AG04449 (cell line): ENCODE results near the gene LTB4R2.

Experiments
- CTCF ChIA-PET: fragments of 350-600 bp; formaldehyde crosslinking; extraction: SDS; loops from one replicate; lab custom pipeline; 2021; ENCODE audit warnings: antibody characterized with exemption; lab: Yijun Ruan, JAX
- POLR2A ChIA-PET: fragments of 400-600, 350-600 bp; formaldehyde crosslinking; extraction: SDS; loops from one replicate; lab custom pipeline; 2020; ENCODE audit warnings: antibody characterized with exemption, inconsistent platforms; lab: Yijun Ruan, JAX
- DNase-seq: peaks from one replicate; pipeline ENCODE4 v3.0.0-alpha.2; 2010; ENCODE audit warnings: low read depth, low spot score
- H3K4me3 ChIP-seq: 2 replicates; pipeline ENCODE4 v1.5.1; 2011; ENCODE audit warnings: low read depth, mild to moderate bottlenecking, control low read depth, low read length
- TF ChIP-seq, protein P1 (sequence below): IDR thresholded peaks from one replicate; pipeline ENCODE4 v1.5.1; 2011; ENCODE audit warnings: mild to moderate bottlenecking, moderate library complexity, low read length, control low read depth, inconsistent platforms; ENCODE audit not compliant: insufficient read depth; ENCODE audit errors: missing control alignments

LTB4R2 gene

DNA sequence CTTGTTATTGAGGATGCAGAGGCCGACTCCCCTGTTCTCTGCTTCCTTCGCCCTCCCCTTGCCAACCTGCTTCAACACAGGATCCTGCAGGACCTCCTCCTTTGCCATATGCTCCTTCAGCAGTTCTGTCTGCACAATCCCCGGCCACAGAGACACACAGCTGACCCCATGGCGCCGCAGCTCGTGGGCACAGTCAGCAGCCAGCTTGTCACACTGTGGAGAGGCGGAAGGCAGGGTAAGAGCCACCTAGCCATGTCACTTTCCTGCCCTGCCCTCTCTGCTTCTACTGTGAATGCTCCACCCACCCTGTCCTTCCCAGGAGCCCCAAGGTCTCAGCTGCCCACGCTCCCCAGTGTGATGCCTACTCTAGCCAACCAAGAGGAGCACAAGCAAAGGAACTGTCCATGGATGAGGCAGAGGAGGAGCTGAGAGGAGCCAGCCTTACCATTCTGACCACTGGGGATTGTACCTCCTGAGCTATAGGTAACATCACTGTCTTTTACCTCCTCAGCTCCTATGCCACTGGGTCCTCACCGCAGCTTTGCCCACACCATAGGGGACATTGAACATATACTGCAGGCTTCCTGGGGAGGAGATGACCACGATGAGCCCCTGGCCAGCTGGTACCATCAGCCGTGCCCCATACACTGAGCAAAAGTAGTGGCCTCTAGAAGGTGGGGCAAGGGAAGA, 17.7 kb upstream of the LTB4R2 start:
- H3K4me3 ChIP-seq: no peak overlapping the region
- TF ChIP-seq, protein P1, sequence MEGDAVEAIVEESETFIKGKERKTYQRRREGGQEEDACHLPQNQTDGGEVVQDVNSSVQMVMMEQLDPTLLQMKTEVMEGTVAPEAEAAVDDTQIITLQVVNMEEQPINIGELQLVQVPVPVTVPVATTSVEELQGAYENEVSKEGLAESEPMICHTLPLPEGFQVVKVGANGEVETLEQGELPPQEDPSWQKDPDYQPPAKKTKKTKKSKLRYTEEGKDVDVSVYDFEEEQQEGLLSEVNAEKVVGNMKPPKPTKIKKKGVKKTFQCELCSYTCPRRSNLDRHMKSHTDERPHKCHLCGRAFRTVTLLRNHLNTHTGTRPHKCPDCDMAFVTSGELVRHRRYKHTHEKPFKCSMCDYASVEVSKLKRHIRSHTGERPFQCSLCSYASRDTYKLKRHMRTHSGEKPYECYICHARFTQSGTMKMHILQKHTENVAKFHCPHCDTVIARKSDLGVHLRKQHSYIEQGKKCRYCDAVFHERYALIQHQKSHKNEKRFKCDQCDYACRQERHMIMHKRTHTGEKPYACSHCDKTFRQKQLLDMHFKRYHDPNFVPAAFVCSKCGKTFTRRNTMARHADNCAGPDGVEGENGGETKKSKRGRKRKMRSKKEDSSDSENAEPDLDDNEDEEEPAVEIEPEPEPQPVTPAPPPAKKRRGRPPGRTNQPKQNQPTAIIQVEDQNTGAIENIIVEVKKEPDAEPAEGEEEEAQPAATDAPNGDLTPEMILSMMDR: no peak
- no peak for DNase-seq
- CTCF ChIA-PET: interaction anchor here (1.0 to 5.2 kb wide), 7 partner anchors 9 to 76 kb away, joined by 3 to 34 read pairs (median 4); partner anchors contain the start of genes CIDEB, GMPR2, MDP1 and TINF2
- POLR2A ChIA-PET: no interaction called here

DNA sequence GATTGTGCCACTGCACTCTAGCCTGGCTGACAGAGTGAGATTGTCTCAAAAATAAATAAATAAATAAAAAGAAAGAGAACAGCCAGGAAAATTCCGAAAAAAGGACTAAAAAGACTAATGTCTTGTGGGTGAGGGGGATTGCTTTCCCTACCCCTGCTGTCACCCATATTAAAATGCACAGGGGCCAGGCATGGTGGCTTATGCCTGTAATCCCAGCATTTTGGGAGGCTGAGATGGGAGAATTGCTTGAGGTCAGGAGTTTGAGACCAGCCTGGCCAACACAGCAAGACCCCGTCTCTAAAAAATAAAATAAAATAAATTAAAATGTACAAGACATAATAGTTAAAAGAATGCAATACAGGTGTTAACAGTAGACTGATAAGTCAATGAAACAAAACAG, 16.4 kb upstream of the LTB4R2 start:
- POLR2A ChIA-PET: interaction anchor here (0.6 kb wide), 1 partner anchor 51 kb away, joined by 3 read pairs; the partner anchor contains the start of gene TINF2
- H3K4me3 ChIP-seq: no peak overlapping the region
- TF ChIP-seq, protein P1: no peak
- CTCF ChIA-PET: interaction anchor here (1.0 to 5.2 kb wide), 4 partner anchors 11 to 61 kb away, joined by 4 to 34 read pairs (median 14); partner anchors contain the start of genes CIDEB, GMPR2 and TINF2
- DNase-seq: no peak

DNA sequence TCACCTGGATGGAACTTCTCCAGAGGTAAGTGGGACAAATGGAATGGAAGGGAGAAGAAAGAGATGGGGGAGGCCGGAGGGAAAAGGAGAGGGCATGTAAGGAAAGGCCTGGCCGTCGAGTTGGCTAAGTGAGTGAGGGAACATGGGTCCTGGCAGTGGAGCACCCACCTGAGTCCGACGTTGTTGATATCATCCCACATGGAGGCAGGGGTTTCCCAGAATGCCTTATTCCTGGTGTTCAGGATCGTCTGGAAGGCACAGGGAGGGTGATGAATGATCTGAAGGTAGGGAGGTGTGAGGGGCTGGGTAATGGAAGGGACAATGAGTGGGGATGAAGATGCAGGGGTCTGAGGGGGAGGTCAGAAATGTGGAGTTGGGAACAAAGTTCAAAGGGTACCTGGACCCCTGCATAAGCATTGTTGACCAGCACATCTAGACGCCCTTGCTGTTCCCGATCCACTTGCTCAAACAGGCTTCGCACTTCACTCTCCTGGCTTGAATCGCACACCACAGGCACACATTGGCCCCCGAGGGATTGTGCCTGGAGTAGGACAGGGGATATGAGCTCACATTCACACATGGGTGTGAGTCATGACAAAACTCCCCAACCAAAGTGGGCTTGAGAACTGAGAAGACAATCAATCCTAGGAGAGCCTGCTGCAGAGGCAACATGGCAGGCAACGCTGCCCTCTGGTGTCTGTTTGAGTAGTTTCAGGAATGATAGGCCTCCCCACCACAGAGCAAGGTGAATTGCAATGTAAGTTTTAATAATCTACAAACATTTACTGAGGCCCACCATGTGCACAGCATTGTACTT, 13.4 kb upstream of the LTB4R2 start:
- DNase-seq: peak; percentile 79
- ChIA-PET POLR2A (interaction anchor here (0.6 to 4.1 kb wide), 4 partner anchors 54 to 101 kb away, joined by 3 to 26 read pairs (median 4); partner anchors contain the start of genes CHMP4A, TINF2 and TM9SF1), CTCF (interaction anchor here (0.6 to 21.1 kb wide), 45 partner anchors 10 to 245 kb away, joined by 3 to 688 read pairs (median 7); partner anchors contain the start of genes ADCY4, CARMIL3, CBLN3 and CHMP4A)
- H3K4me3 ChIP-seq: no peak overlapping the region
- TF ChIP-seq, protein P1: peak; percentile 79

DNA sequence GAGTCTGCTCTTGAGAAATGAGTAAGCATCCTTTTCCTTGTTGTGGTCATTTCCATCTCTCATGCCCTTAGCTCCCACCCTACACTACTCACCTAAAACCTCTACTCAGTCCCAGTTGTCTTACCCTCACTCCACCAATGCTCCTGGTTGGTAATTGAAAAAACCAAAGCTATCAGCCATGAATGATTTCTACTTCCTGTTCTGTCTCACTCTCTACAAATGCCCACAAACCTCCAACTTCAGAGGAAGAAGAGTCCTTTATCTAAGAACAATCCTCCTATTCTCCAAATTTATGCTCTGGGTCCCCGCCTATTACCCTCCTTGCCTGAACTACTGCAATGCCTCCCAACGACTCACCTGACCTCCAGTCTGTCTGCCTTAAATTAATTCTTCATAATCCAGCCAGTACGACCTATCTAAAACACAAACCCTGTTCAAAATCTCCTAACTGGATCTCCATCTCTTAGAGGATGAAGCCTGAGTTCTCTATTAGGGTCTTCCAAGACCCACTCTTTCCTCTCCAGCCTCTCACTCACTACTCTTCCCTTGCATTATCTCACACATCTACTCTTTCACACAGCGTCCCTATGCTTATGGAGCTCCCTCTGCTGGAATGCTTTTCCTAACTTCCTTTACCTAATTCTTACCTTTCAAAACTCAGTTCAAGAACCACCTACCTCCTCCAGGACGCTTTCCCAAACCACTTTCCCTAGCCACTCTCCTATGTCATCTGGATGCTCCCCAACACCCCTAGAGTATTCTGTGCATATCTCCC, 12.6 kb upstream of the LTB4R2 start:
- ChIA-PET POLR2A (interaction anchor here (0.6 to 4.1 kb wide), 4 partner anchors 55 to 320 kb away, joined by 3 to 26 read pairs (median 4); partner anchors contain the start of genes CHMP4A, TINF2 and TM9SF1), CTCF (interaction anchor here (0.6 to 21.1 kb wide), 51 partner anchors 9 to 246 kb away, joined by 3 to 688 read pairs (median 5); partner anchors contain the start of genes ADCY4, CARMIL3, CBLN3 and CHMP4A)
- TF ChIP-seq, protein P1: peak; percentile 45
- no peak overlapping the region for H3K4me3 ChIP-seq
- DNase-seq: no peak

DNA sequence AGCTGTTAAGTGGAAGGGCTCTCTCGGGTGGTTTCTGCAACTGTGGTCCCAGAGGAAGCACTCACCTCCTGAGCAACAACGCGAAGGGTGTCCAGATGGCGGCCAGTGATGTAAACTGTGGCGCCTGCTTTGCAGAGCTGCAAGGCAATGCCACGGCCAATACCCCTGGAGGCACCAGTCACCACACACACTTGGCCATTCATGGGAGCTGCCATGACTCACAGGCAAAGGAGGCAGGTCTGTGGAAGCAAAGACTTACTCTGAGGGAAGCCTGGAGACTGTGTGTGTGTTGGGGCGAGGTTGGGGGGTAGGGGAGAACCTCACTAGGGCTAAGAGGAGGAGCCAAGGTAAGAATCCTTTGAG, 11.1 kb upstream of the LTB4R2 start:
- CTCF ChIA-PET: interaction anchor here (1.4 to 21.1 kb wide), 14 partner anchors 9 to 242 kb away, joined by 5 to 688 read pairs (median 42); partner anchors contain the start of genes ADCY4, CBLN3, CHMP4A and CIDEB
- POLR2A ChIA-PET: interaction anchor here (0.8 to 4.1 kb wide), 5 partner anchors 28 to 158 kb away, joined by 3 to 26 read pairs (median 4); partner anchors contain the start of genes EMC9, IPO4, RABGGTA and TINF2
- TF ChIP-seq, protein P1: no peak
- peak; percentile 31 for DNase-seq
- peak overlapping the region; percentile 99 for H3K4me3 ChIP-seq
